SK-N-SH (cell line): ENCODE results near the gene LRRC8D. TPM values are rescaled to one million over a fixed set of nuclear protein-coding genes. Genes with fewer than 3 reads are reported as not detected.

Experiments used
- CTCF ChIA-PET: fragments of 300-600, 350-600 bp; formaldehyde crosslinking; extraction: SDS; loops from one replicate; lab custom pipeline; 2021; lab: Yijun Ruan, JAX
- POLR2A ChIA-PET: fragments of 350-600 bp; sonication (Branson Sonifier 250); formaldehyde crosslinking; extraction: SDS; loops from one replicate; lab custom pipeline; 2020; ENCODE audit warnings: antibody characterized with exemption, inconsistent platforms; lab: Yijun Ruan, JAX
- DNase-seq: peaks from one replicate; pipeline ENCODE4 v3.0.0; 2012
- H2AFZ ChIP-seq: fragments of 200-600 bp; sonication (generic); 2 replicates; pipeline ENCODE4 v1.8.1; 2016; ENCODE audit warnings: antibody characterized with exemption, mild to moderate bottlenecking, low read depth
- H3F3A ChIP-seq: fragments of 200-600 bp; sonication (generic); replicated peaks from 2 replicates; pipeline ENCODE3; 2016; ENCODE audit warnings: antibody characterized with exemption, mild to moderate bottlenecking; ENCODE audit not compliant: insufficient read depth
- H3K27ac ChIP-seq, 2 experiments: fragments of 200-500 bp in 1 of 2; fragments of 200-600 bp in 1 of 2; sonication (Bioruptor generic) in 1 of 2; sonication (generic), shearing (Covaris generic) in 1 of 2; 2 replicates each; pipeline versions ENCODE4 v1.5.1 to v1.6.1; 2014 to 2016; ENCODE audit warnings: low read depth in 2 of 2, inconsistent platforms in 1 of 2, low read length in 1 of 2, mild to moderate bottlenecking in 1 of 2, mixed read lengths in 1 of 2
- H3K27me3 ChIP-seq: fragments of 200-600 bp; sonication (generic), shearing (Covaris generic); 2 replicates; pipeline ENCODE4 v1.6.1; 2016; ENCODE audit warnings: mixed run types; ENCODE audit not compliant: insufficient read depth
- H3K36me3 ChIP-seq, 2 experiments: fragments of 200-500 bp in 1 of 2; fragments of 200-600 bp in 1 of 2; sonication (Bioruptor generic) in 1 of 2; sonication (generic) in 1 of 2; replicated peaks in 1 of 2; 2 replicates each; pipeline versions ENCODE3 to v1.5.1; 2014 to 2016; ENCODE audit warnings: low read length in 1 of 2, mild to moderate bottlenecking in 1 of 2; ENCODE audit not compliant: insufficient read depth in 2 of 2, control insufficient read depth in 1 of 2
- H3K4me1 ChIP-seq, 2 experiments: fragments of 200-500 bp in 1 of 2; fragments of 200-600 bp in 1 of 2; sonication (Bioruptor generic) in 1 of 2; sonication (generic), shearing (Covaris generic) in 1 of 2; 2 replicates each; pipeline versions ENCODE4 v1.5.1 to v1.6.1; 2014 to 2016; ENCODE audit warnings: low read depth in 1 of 2, low read length in 1 of 2, mixed run types in 1 of 2; ENCODE audit not compliant: insufficient read depth in 2 of 2, control insufficient read depth in 1 of 2
- H3K4me2 ChIP-seq: fragments of 200-600 bp; sonication (generic), shearing (Covaris generic); 2 replicates; pipeline ENCODE4 v1.6.1; 2017; ENCODE audit warnings: mixed run types
- H3K4me3 ChIP-seq, 2 experiments: fragments of 200-500 bp in 1 of 2; fragments of 200-600 bp in 1 of 2; sonication (Bioruptor generic) in 1 of 2; sonication (generic), shearing (Covaris generic) in 1 of 2; 2 replicates each; pipeline versions ENCODE4 v1.5.1 to v1.8.1; 2014 to 2016; ENCODE audit warnings: low read depth in 2 of 2, inconsistent platforms in 1 of 2, low read length in 1 of 2, mild to moderate bottlenecking in 1 of 2, mixed read lengths in 1 of 2, moderate library complexity in 1 of 2
- H3K79me2 ChIP-seq: fragments of 200-600 bp; sonication (generic); 2 replicates; pipeline ENCODE4 v1.8.1; 2017; ENCODE audit warnings: mild to moderate bottlenecking; ENCODE audit not compliant: insufficient read depth
- H3K9ac ChIP-seq: fragments of 200-600 bp; sonication (generic); 2 replicates; pipeline ENCODE4 v1.6.1; 2017; ENCODE audit warnings: mixed run types
- H3K9me2 ChIP-seq: fragments of 200-600 bp; sonication (generic); 2 replicates; pipeline ENCODE4 v1.6.1; 2017; ENCODE audit warnings: mixed run types
- H3K9me3 ChIP-seq: fragments of 200-600 bp; sonication (generic); 2 replicates; pipeline ENCODE4 v1.6.1; 2017; ENCODE audit warnings: mixed run types, mild to moderate bottlenecking, moderate library complexity
- H4K20me1 ChIP-seq: fragments of 200-600 bp; sonication (generic); 2 replicates; pipeline ENCODE4 v1.6.1; 2017; ENCODE audit warnings: mild to moderate bottlenecking, mixed run types; ENCODE audit not compliant: insufficient read depth
- CHD2 ChIP-seq: fragments of 150-350 bp; IDR thresholded peaks from 2 replicates; pipeline ENCODE4 v1.6.1; 2018; ENCODE audit warnings: low read length; ENCODE audit not compliant: partially characterized antibody
- ELF1 ChIP-seq: IDR thresholded peaks from 2 replicates; pipeline ENCODE4 v1.4.0; 2012
- FOSL2 ChIP-seq: IDR thresholded peaks from 2 replicates; pipeline ENCODE4 v1.4.0; 2012; ENCODE audit warnings: low read depth, mild to moderate bottlenecking, moderate library complexity, borderline replicate concordance
- FOXJ3 ChIP-seq: sonication (generic); formaldehyde crosslinking; IDR thresholded peaks from 2 replicates; pipeline ENCODE4 v1.5.1; 2020; ENCODE audit warnings: mild to moderate bottlenecking, missing genetic modification reagents
- JUND ChIP-seq: IDR thresholded peaks from 2 replicates; pipeline ENCODE4 v1.4.0; 2012
- MEF2A ChIP-seq: IDR thresholded peaks from 2 replicates; pipeline ENCODE4 v1.4.0; 2012; ENCODE audit warnings: low read depth, borderline replicate concordance
- NFIC ChIP-seq: IDR thresholded peaks from 2 replicates; pipeline ENCODE4 v1.4.0; 2012; ENCODE audit warnings: borderline replicate concordance
- POLR2AphosphoS5 ChIP-seq: IDR thresholded peaks from 2 replicates; pipeline ENCODE4 v1.6.1; 2012; ENCODE audit warnings: low read depth, low read length
- RAD21 ChIP-seq: IDR thresholded peaks from 2 replicates; pipeline ENCODE4 v1.6.1; 2012; ENCODE audit warnings: mild to moderate bottlenecking, low read length
- RCOR1 ChIP-seq: fragments of 150-350 bp; IDR thresholded peaks from 2 replicates; pipeline ENCODE4 v1.6.1; 2017; ENCODE audit warnings: antibody characterized with exemption, low read length
- SIN3A ChIP-seq: IDR thresholded peaks from 2 replicates; pipeline ENCODE4 v1.6.1; 2012; ENCODE audit warnings: low read depth, mild to moderate bottlenecking, low read length, moderate library complexity, borderline replicate concordance
- SMC3 ChIP-seq: IDR thresholded peaks from 2 replicates; pipeline ENCODE4 v1.6.1; 2012; ENCODE audit warnings: low read depth, low read length, improper control_type of control experiment
- WGBS: methylation state at CpG from one replicate; pipeline ENCODE4 v1.1.6; 2017; ENCODE audit warnings: low lambda C conversion rate; 5-methylcytosine and 5-hydroxymethylcytosine counted together
- polyA plus RNA-seq, 3 experiments: library from polyadenylated mRNA; depleted of rRNA; stranded (reverse); fragments of >200 nt; gene quantifications; 2 replicates each; pipeline ENCODE4 v1.2.3, GENCODE V29; 2012
- TF ChIP-seq, protein P1 (sequence below): fragments of 200-600 bp; sonication (generic); IDR thresholded peaks from 2 replicates; pipeline ENCODE4 v1.6.1; 2017; ENCODE audit warnings: antibody characterized with exemption, mild to moderate bottlenecking, moderate library complexity
- TF ChIP-seq, protein P2 (sequence below): fragments of 150-350 bp; IDR thresholded peaks from 2 replicates; pipeline ENCODE4 v1.6.1; 2017; ENCODE audit warnings: antibody characterized with exemption, low read length, low read depth, borderline replicate concordance
- TF ChIP-seq, protein P3 (sequence below): IDR thresholded peaks from 2 replicates; pipeline ENCODE4; 2012

LRRC8D gene
- polyA plus RNA-seq, 1 of the 3 experiments (the other 2 are of a cell fraction), result 15.0 TPM

DNA sequence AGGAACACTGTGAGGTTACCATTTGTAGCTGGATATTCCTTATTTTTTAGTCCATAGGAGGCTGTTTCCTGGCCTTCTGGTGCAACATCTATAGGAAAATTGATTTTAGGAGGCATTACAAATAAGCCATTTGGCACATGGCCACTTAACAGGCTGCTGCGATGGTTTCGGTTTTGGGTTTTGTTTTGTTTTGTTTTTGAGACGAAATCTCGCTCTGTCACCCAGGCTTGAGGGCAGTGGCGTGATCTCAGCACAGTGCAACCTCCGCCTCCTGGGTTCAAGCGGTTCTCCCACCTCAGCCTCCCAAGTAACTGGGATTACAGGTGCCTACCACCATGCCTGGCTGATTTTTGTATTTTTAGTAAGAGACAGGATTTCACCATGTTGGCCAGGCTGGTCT lies 20.1 kb upstream of the LRRC8D start (continued):
- TF ChIP-seq, protein P1, sequence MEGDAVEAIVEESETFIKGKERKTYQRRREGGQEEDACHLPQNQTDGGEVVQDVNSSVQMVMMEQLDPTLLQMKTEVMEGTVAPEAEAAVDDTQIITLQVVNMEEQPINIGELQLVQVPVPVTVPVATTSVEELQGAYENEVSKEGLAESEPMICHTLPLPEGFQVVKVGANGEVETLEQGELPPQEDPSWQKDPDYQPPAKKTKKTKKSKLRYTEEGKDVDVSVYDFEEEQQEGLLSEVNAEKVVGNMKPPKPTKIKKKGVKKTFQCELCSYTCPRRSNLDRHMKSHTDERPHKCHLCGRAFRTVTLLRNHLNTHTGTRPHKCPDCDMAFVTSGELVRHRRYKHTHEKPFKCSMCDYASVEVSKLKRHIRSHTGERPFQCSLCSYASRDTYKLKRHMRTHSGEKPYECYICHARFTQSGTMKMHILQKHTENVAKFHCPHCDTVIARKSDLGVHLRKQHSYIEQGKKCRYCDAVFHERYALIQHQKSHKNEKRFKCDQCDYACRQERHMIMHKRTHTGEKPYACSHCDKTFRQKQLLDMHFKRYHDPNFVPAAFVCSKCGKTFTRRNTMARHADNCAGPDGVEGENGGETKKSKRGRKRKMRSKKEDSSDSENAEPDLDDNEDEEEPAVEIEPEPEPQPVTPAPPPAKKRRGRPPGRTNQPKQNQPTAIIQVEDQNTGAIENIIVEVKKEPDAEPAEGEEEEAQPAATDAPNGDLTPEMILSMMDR, result no peak
- TF ChIP-seq CHD2, result no peak
- TF ChIP-seq, all 33 proteins: peak for 0

DNA sequence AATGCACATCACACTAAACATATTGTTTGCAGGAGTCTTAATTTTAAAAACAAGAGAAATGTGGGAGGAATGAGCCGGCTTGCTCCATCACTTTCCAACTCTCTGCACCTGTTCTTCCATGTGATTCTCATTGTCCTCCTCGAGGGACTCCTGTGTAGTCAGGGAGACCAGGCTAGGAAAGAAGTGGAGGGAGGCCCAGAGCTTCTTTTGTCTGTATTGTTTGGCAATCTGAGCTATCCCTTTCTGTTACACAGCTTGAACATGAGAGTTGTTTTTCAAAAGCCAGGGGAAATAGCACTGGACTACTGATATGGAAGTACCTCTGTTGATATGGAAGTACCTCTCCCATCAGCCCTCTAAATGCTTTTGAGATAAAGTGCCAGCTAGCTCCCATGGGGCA lies 18.8 kb upstream of the LRRC8D start:
- ChIA-PET CTCF (interaction anchor here (0.9 to 1.7 kb wide), 3 partner anchors 19 to 184 kb away, joined by 3 to 6 read pairs (median 4); partner anchors contain the start of genes LRRC8C and LRRC8D), POLR2A (no interaction called here)
- Histone ChIP-seq H3K9me2 (no peaks in the 10 kb centered on the region), H3F3A (peaks cover 3% of the 10 kb centered on the region), H3K27ac (no peak overlapping the region), H3K4me1 (peaks cover 0 to 2% of the 10 kb centered on the region in 2 experiments; a peak in 1 of 4 replicates), H3K36me3 (no peaks in the 10 kb centered on the region), H3K9me3 (no peaks in the 10 kb centered on the region), H3K79me2 (no peaks in the 10 kb centered on the region), H3K9ac (no peak overlapping the region), H3K4me2 (no peak overlapping the region), H2AFZ (no peak overlapping the region), H3K27me3 (no peaks in the 10 kb centered on the region), H3K4me3 (no peak overlapping the region), H4K20me1 (no peaks in the 10 kb centered on the region)
- 79% methylated on average over 2 of the region's 2 CpGs for WGBS
- DNase-seq, result no peak
- TF ChIP-seq JUND (no peak), FOSL2 (no peak), SIN3A (no peak), MEF2A (no peak), RAD21 (no peak), SMC3 (no peak), POLR2AphosphoS5 (no peak), NFIC (no peak), RCOR1 (no peak), FOXJ3 (no peak), ELF1 (no peak)
- TF ChIP-seq, protein P2, sequence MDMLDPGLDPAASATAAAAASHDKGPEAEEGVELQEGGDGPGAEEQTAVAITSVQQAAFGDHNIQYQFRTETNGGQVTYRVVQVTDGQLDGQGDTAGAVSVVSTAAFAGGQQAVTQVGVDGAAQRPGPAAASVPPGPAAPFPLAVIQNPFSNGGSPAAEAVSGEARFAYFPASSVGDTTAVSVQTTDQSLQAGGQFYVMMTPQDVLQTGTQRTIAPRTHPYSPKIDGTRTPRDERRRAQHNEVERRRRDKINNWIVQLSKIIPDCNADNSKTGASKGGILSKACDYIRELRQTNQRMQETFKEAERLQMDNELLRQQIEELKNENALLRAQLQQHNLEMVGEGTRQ, result no peak
- TF ChIP-seq, protein P3, sequence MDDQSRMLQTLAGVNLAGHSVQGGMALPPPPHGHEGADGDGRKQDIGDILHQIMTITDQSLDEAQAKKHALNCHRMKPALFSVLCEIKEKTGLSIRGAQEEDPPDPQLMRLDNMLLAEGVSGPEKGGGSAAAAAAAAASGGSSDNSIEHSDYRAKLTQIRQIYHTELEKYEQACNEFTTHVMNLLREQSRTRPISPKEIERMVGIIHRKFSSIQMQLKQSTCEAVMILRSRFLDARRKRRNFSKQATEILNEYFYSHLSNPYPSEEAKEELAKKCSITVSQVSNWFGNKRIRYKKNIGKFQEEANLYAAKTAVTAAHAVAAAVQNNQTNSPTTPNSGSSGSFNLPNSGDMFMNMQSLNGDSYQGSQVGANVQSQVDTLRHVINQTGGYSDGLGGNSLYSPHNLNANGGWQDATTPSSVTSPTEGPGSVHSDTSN, result no peak
- TF ChIP-seq, protein P1, result no peak
